GM19372 (cell line): ENCODE data around the gene MDH1B.

ENCODE experiments used
- ATAC-seq: cut with Tn5 transposase; IDR thresholded peaks from one replicate; pipeline ENCODE4 v1.9.1; 2021; ENCODE audit warnings: mild to moderate bottlenecking, low read depth, moderate library complexity; ENCODE audit not compliant: unreplicated experiment

MDH1B gene

DNA sequence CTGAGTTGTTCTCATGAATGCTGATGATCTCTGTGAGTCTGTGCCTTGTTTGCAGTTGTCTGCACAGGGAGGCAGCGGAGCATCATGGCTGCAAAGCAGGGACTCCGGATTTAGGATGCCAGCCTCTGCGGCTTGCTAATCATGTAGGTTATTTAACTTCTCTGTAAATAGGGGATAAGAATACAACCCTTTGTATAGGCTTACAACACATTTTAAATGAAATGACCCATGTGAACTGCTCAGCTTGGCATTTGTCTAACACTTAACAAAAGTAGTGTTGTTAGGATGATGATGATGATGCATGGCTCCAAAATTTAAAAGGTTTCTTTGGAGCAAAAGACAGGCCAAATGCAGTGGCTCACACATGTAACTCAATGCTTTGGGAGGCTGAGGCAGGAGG, 66.3 kb downstream of the MDH1B start:
- no peak for ATAC-seq

DNA sequence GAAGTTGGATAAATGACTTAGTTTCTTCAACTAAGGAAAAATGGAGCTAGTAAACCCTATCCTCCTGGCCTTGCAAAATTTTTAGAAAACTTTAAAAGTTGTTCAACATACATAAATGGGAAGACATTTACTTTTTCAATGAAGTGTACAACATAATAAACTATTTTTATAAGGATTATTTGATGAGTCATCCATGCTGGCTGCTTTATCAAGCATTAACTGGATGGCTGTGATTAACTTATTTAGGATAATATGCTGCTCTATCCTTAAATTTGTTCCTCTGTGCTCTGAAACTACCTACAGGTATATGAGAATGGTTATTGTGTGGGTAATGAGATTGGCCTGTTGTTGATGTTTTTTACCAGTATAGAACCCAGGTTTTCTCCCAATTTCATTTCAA, 68.2 kb downstream of the MDH1B start:
- no peak for ATAC-seq

GRCh38 chr2:206693399-206694137, 71.6 kb downstream of the MDH1B start:
- ATAC-seq, result peak; percentile 80

DNA sequence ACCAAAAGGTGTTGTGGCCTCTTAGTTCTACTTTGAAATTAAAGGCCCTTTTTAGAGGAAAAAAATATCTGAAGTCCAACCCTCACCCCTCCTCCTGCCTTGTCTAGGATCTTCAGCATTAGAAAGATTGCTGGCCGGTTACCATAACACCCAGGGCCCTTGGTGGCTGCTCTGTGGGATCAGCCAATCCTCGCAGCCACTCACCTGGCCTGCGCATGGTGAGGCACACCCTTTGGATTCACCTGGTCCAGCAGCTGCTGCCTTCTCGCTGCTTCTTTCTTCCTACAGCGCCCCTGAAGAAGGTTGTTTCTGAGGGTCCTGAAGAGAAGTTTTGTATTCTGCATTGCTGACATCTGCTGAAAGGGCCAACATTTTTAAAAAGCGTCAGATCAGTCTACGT, 72.2 kb downstream of the MDH1B start:
- ATAC-seq, result no peak

- ATAC-seq, result no peak
Measured at GRCh38 chr2:206688990-206689389, 76.1 kb downstream of the MDH1B start.

DNA sequence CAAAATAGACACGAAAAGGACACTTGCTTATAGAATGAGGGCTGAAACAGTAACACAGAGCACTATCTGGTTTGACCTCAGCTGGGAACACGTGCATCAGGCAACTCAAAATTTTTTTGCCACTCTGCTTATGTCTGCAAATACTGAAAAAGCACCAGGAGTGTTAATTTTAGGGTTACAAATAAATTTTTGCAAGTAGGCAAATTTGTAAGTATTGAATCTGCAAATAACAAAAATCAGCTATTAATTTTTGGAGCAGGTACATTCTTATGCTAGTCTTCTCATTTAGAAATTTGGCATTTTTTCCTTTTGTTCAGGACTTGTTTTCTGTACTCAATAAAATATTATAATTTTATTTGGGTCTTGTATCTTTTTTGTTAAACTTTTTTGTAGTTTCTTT, 76.7 kb downstream of the MDH1B start:
- ATAC-seq, result no peak
